Heart right ventricle (tissue), 16 donors: Measurements from ENCODE around the gene PTPN21. TPM values are rescaled to one million over a fixed set of nuclear protein-coding genes. Genes with fewer than 3 reads are reported as not detected.

Experiments
- ATAC-seq, 8 donors: fragments of 200-7000 bp; cut with Tn5 transposase; one replicate each; pipeline ENCODE4 v1.9.1; 2020; ENCODE audit warnings: mild to moderate bottlenecking in 8 of 8, moderate library complexity in 8 of 8, moderate number of reproducible peaks in 1 of 8
- DNase-seq, 2 donors: peaks; one replicate each; pipeline ENCODE4 v3.0.0-alpha.2; 2020
- H3K27ac ChIP-seq, 10 donors: fragments of 200-600 bp; sonication (generic) in 2 of 10; one replicate each; pipeline versions ENCODE4 v1.5.0 to v1.8.0; 2020 to 2022; ENCODE audit warnings: mild to moderate bottlenecking in 3 of 10
- H3K27me3 ChIP-seq, 7 donors: fragments of 200-600 bp; one replicate each; pipeline ENCODE4 v1.8.0; 2021 to 2022; ENCODE audit warnings: mild to moderate bottlenecking in 2 of 7
- H3K36me3 ChIP-seq, 9 donors: fragments of 200-600 bp; sonication (generic) in 1 of 9; one replicate each; pipeline versions ENCODE4 v1.5.0 to v1.8.0; 2020 to 2022; ENCODE audit warnings: mild to moderate bottlenecking in 2 of 9
- H3K4me1 ChIP-seq, 9 donors: fragments of 200-600 bp; sonication (generic) in 1 of 9; one replicate each; pipeline versions ENCODE4 v1.5.0 to v1.8.0; 2020 to 2022; ENCODE audit warnings: mild to moderate bottlenecking in 4 of 9
- H3K4me3 ChIP-seq, 10 donors: fragments of 200-600 bp; sonication (generic) in 2 of 10; one replicate each; pipeline versions ENCODE4 v1.5.0 to v1.8.0; 2020 to 2022; ENCODE audit warnings: mild to moderate bottlenecking in 7 of 10, moderate library complexity in 2 of 10
- H3K9me3 ChIP-seq, 11 donors: fragments of 200-600 bp in 10 of 11; sonication (generic) in 2 of 11; one replicate each; pipeline versions ENCODE4 v1.5.0 to v1.8.0; 2013 to 2022; ENCODE audit warnings: mild to moderate bottlenecking in 2 of 11, control low read depth in 1 of 11, moderate library complexity in 1 of 11
- WGBS, 2 donors: extraction: QIAGEN DNeasy Blood & Tissue Kit; methylation state at CpG; one replicate each; pipeline ENCODE4 v1.1.7; 2013; ENCODE audit warnings: inconsistent platforms in 1 of 2; 5-methylcytosine and 5-hydroxymethylcytosine counted together
- intact Hi-C, 10 donors: fragments of 100-400 bp; cut with DNase I; formaldehyde crosslinking; loops; one replicate each; pipeline versions ENCODE4 v1.11.1 to v1.14.2; 2022
- polyA plus RNA-seq, 2 donors: library from polyadenylated mRNA; stranded (reverse); fragments of 200-250 nt; gene quantifications; one replicate each; pipeline ENCODE4 v1.2.3, GENCODE V29; 2013
- total RNA-seq, 10 donors: library from RNA; stranded (reverse); fragmentation: NEBNext Ultra II Directional in 3 of 10; extraction: Animal tissue kit (Norgen Biotek cat#: 25700) in 3 of 10; gene quantifications; one replicate each; pipeline versions ENCODE4 v1.2.1 to v1.2.4, GENCODE V29; 2021 to 2023
- TF ChIP-seq, protein P1 (sequence below), 9 donors: fragments of 200-600 bp; sonication (generic) in 2 of 9; IDR thresholded peaks; one replicate each; pipeline versions ENCODE4 v1.5.0 to v1.8.0; 2021 to 2022; ENCODE audit warnings: antibody characterized with exemption in 9 of 9, mild to moderate bottlenecking in 5 of 9, moderate library complexity in 1 of 9
- donor health status: Arrhythmogenic right ventricular cardiomyopathy.
- donor health status: ischemic (EF 13 %, LVEDD 7.1; RV severe dilation, severe dysfunction).
- donor health status: healthy with polysubstance abuse.
- donor health status: DM: no; HTN: yes; CAD: no.
- donor health status: DM: no; HTN: no; CAD: no.
- donor health status: ischemic (EF 25% LVEDD 6.9; RV normal size, moderate dysfunction).
- donor health status: ischemic (EF 25% LVEDD 5.7; RV mildly dilated, moderate dysfunction).
- donor health status: healthy.
- donor health status: DM: yes; HTN: yes; CAD: no.
- donor health status: Ischemic cardiomyopathy.
- donor health status: ischemic (EF 35%, LVEDD 5.7; RV mildly dilated, moderate dysfunction).
- donor health status: nonischemic (EF 11% LVEDD 7.7; RV severe dilation, severe dysfunction).
- donor health status: DM: yes; HTN: yes; CAD: no.
- donor health status: PGD.
- donor health status: ischemic (EF 29% LVEDD 5.4; RV normal size, mild dysfunction).
- donor health status: nonischemic (EF 23%, LVEDD 6.1; RV moderate dilation, normal function).

PTPN21 gene
- total and polyA plus RNA-seq, 12 donors, result 5.3 to 62.1 (median 34.9) TPM

GRCh38 chr14:88502740-88503139 is 52.1 kb downstream of the PTPN21 start:
- ATAC-seq, result no peak
- H3K4me3 ChIP-seq, result no peak overlapping the region
- H3K4me1 ChIP-seq, result peaks cover 0 to 12% (median 0%) of the 10 kb centered on the region in 9 donors
- no peaks in the 10 kb centered on the region for H3K27me3 ChIP-seq
- no peak for DNase-seq
- 77 to 88% methylated on average over 4 of the region's 4 CpGs for WGBS, 2 donors
- TF ChIP-seq, protein P1, sequence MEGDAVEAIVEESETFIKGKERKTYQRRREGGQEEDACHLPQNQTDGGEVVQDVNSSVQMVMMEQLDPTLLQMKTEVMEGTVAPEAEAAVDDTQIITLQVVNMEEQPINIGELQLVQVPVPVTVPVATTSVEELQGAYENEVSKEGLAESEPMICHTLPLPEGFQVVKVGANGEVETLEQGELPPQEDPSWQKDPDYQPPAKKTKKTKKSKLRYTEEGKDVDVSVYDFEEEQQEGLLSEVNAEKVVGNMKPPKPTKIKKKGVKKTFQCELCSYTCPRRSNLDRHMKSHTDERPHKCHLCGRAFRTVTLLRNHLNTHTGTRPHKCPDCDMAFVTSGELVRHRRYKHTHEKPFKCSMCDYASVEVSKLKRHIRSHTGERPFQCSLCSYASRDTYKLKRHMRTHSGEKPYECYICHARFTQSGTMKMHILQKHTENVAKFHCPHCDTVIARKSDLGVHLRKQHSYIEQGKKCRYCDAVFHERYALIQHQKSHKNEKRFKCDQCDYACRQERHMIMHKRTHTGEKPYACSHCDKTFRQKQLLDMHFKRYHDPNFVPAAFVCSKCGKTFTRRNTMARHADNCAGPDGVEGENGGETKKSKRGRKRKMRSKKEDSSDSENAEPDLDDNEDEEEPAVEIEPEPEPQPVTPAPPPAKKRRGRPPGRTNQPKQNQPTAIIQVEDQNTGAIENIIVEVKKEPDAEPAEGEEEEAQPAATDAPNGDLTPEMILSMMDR (IDR thresholded peaks at IDR 0.05), result no peak
- intact Hi-C loops, result no loop called here
- H3K27ac ChIP-seq, result no peak overlapping the region
- no peaks in the 10 kb centered on the region for H3K9me3 ChIP-seq
- peaks cover 0 to 100% (median 45%) of the 10 kb centered on the region in 9 donors for H3K36me3 ChIP-seq

- Histone ChIP-seq H3K4me3 (no peak overlapping the region), H3K4me1 (peaks cover 0 to 12% (median 0%) of the 10 kb centered on the region in 9 donors), H3K36me3 (peaks cover 0 to 100% (median 55%) of the 10 kb centered on the region in 9 donors), H3K27ac (no peak overlapping the region), H3K27me3 (no peaks in the 10 kb centered on the region), H3K9me3 (no peaks in the 10 kb centered on the region)
- ATAC-seq, result no peak
- WGBS, 2 donors, result 88 to 92% methylated on average over 2 of the region's 2 CpGs
- intact Hi-C loops, result no loop called here
- DNase-seq, result no peak
- TF ChIP-seq, protein P1 (IDR thresholded peaks at IDR 0.05), result no peak
These were observed 54.2 kb downstream of the PTPN21 start for GRCh38 chr14:88500611-88501010.

GRCh38 chr14:88499225-88499624 is 55.6 kb downstream of the PTPN21 start:
- Histone ChIP-seq H3K4me3 (no peak overlapping the region), H3K9me3 (no peaks in the 10 kb centered on the region), H3K4me1 (peaks cover 0 to 3% (median 0%) of the 10 kb centered on the region in 9 donors), H3K27me3 (no peaks in the 10 kb centered on the region), H3K27ac (no peak overlapping the region), H3K36me3 (peaks cover 0 to 100% (median 60%) of the 10 kb centered on the region in 9 donors)
- no peak for ATAC-seq
- TF ChIP-seq, protein P1 (IDR thresholded peaks at IDR 0.05), result no peak
- intact Hi-C loops, result loop anchor here in 1 of 10 donors (10.0 kb wide), 1 partner anchor 46 kb away; no protein-coding TSS in a partner anchor
- WGBS, 2 donors, result 87 to 90% methylated on average over 6 of the region's 6 CpGs
- no peak for DNase-seq

- TF ChIP-seq, protein P1 (IDR thresholded peaks at IDR 0.05), result no peak
- peaks cover 0 to 21% (median 11%) of the 10 kb centered on the region in 9 donors for H3K4me1 ChIP-seq
- DNase-seq (no peak), ATAC-seq (no peak)
- peaks cover 0 to 91% (median 40%) of the 10 kb centered on the region in 9 donors for H3K36me3 ChIP-seq
- no peak overlapping the region for H3K4me3 ChIP-seq
- WGBS, 2 donors, result 91 to 92% methylated on average over 3 of the region's 3 CpGs
- no peak overlapping the region for H3K27ac ChIP-seq
- H3K27me3 ChIP-seq, result no peaks in the 10 kb centered on the region
- H3K9me3 ChIP-seq, result no peaks in the 10 kb centered on the region
- intact Hi-C loops, result loop anchor here in 1 of 10 donors (10.0 kb wide), 1 partner anchor 48 kb away; no protein-coding TSS in a partner anchor
These were observed 58.4 kb downstream of the PTPN21 start for GRCh38 chr14:88496414-88496813.
